ENCODE data around the gene IFNLR1.

Gene IFNLR1

DNA sequence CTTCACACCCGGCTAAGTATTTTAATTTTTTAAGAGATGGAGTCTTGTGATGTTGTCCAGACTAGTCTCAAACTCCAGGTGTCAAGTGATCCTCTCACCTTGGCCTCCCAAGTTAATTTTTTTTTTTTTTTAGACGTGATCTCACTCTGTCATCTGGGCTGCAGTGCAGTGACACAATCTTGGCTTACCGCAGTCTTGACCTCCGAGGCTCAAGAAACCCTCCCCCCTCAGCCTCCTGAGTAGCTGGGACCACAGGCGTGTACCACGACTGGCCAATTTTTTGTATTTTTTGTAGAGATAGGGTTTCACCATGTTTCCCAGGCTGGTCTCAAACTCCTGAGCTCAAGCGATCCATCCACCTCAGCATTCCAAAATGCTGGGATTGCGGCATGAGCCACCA is 11.7 kb upstream of the IFNLR1 start:
- Histone ChIP-seq H3K4me3 (replicated peaks; ENCODE audit: low read depth, low read length) (no peak overlapping the region), H3K27me3 (replicated peaks; ENCODE audit: control insufficient read depth, insufficient read depth, low read length) (no peaks in the 10 kb centered on the region), H3K36me3 (ENCODE audit: control insufficient read depth, insufficient read depth, low read length) (no peaks in the 10 kb centered on the region)
- no peak for DNase-seq (ENCODE audit: extremely low read depth, insufficient read length)
- TF ChIP-seq, protein P1, sequence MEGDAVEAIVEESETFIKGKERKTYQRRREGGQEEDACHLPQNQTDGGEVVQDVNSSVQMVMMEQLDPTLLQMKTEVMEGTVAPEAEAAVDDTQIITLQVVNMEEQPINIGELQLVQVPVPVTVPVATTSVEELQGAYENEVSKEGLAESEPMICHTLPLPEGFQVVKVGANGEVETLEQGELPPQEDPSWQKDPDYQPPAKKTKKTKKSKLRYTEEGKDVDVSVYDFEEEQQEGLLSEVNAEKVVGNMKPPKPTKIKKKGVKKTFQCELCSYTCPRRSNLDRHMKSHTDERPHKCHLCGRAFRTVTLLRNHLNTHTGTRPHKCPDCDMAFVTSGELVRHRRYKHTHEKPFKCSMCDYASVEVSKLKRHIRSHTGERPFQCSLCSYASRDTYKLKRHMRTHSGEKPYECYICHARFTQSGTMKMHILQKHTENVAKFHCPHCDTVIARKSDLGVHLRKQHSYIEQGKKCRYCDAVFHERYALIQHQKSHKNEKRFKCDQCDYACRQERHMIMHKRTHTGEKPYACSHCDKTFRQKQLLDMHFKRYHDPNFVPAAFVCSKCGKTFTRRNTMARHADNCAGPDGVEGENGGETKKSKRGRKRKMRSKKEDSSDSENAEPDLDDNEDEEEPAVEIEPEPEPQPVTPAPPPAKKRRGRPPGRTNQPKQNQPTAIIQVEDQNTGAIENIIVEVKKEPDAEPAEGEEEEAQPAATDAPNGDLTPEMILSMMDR (IDR thresholded peaks at IDR 0.05; ENCODE audit: insufficient read depth, low read length, poor library complexity, severe bottlenecking) = no peak

DNA sequence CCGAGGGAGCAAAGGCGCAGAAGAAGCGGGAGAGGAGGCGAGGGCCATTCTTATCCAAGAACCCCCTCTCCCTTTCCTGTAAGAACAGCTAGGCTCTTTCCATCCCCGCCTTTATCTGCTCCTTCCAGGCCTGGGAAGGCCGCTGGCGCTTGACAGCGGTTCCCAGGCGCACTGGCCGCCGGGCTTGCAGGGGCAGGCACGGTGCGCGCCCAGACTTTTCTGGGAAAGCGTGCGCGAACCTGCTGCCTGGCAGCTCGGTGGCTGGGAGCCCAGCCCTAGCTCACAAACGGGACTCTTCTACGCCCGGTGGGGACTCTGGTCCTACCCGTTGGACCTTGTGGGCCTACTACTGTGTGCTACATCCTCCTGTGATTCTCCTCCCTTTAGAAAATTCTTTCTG is 8.8 kb upstream of the IFNLR1 start:
- H3K36me3 ChIP-seq (ENCODE audit: control insufficient read depth, insufficient read depth, low read length) = no peaks in the 10 kb centered on the region

DNA sequence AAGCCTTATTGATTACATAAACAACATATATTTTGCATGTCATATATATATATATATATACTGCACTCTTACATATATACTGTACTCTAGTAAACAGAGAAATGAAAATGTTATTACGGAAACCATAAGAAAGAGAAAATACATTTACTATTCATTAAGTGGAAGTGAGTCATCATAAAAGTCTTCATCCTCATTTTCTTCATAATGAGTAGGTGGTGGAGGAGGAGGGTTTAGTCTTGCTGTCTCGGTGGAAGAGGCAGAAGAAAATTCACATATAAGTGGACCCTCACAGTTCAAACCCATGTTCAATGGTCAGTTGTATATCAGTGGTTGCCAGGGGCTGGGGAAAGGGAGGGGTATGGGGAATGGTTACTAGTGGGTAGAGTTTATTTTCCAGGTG is 8.0 kb upstream of the IFNLR1 start:
- H3K36me3 ChIP-seq (ENCODE audit: control insufficient read depth, insufficient read depth, low read length) = no peaks in the 10 kb centered on the region
- no peak overlapping the region for H3K4me3 ChIP-seq (replicated peaks; ENCODE audit: low read depth, low read length)
- DNase-seq (ENCODE audit: extremely low read depth, insufficient read length) = no peak
- TF ChIP-seq, protein P1 (IDR thresholded peaks at IDR 0.05; ENCODE audit: insufficient read depth, low read length, poor library complexity, severe bottlenecking) = no peak
- no peaks in the 10 kb centered on the region for H3K27me3 ChIP-seq (replicated peaks; ENCODE audit: control insufficient read depth, insufficient read depth, low read length)

More for the DNA sequence above, 8.8 kb upstream of the IFNLR1 start:
- Histone ChIP-seq H3K27me3 (replicated peaks; ENCODE audit: control insufficient read depth, insufficient read depth, low read length) (no peaks in the 10 kb centered on the region), H3K4me3 (replicated peaks; ENCODE audit: low read depth, low read length) (no peak overlapping the region)
- TF ChIP-seq, protein P1 (IDR thresholded peaks at IDR 0.05; ENCODE audit: insufficient read depth, low read length, poor library complexity, severe bottlenecking) = no peak
- DNase-seq (ENCODE audit: extremely low read depth, insufficient read length) = no peak

DNA sequence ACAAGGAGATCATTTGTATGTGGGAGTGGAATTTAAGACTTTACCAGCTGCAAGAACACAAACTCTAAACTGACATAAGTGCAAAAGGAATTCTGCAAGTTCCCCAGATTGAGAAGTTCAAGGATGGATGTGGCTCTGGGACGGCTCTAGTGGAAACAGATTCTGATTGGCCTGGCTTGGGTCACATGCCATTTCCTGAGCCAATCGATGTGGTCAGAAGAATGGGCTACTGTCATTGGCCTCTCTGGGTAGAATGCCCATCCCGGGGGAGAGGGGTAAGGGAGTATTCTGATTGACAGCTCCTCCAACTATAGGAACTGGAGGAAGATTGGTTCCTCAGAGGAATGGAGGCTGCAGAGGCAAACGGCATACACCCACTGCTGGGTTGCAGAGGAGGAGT is 6.0 kb upstream of the IFNLR1 start:
- DNase-seq (ENCODE audit: extremely low read depth, insufficient read length) = no peak

DNA sequence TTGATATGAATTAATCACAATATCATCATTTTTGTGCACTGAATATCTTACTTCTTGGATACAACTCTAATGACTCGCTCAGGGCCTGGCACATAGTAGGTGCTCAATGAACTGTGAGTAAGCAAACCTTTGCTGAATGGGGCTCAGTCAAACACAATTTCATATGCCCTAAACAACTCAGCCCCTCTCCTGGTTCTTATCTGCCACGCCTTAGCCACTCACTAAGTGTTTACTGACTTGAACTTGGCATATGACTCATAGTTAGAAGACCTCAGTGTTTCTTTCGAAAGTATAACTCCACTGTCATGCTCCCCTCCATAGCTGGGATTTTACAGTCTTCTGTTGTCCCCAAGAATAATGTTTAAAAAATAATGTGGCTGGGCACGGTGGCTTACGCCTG is 4.8 kb upstream of the IFNLR1 start:
- Histone ChIP-seq H3K4me3 (replicated peaks; ENCODE audit: low read depth, low read length) (no peak overlapping the region), H3K36me3 (ENCODE audit: control insufficient read depth, insufficient read depth, low read length) (no peaks in the 10 kb centered on the region), H3K27me3 (replicated peaks; ENCODE audit: control insufficient read depth, insufficient read depth, low read length) (no peaks in the 10 kb centered on the region)
- peak; percentile 74 for DNase-seq (ENCODE audit: extremely low read depth, insufficient read length)
- TF ChIP-seq, protein P1 (IDR thresholded peaks at IDR 0.05; ENCODE audit: insufficient read depth, low read length, poor library complexity, severe bottlenecking) = no peak

More for the DNA sequence above, 6.0 kb upstream of the IFNLR1 start:
- TF ChIP-seq, protein P1 (IDR thresholded peaks at IDR 0.05; ENCODE audit: insufficient read depth, low read length, poor library complexity, severe bottlenecking) = no peak
- Histone ChIP-seq H3K36me3 (ENCODE audit: control insufficient read depth, insufficient read depth, low read length) (no peaks in the 10 kb centered on the region), H3K4me3 (replicated peaks; ENCODE audit: low read depth, low read length) (no peak overlapping the region), H3K27me3 (replicated peaks; ENCODE audit: control insufficient read depth, insufficient read depth, low read length) (no peaks in the 10 kb centered on the region)

DNA sequence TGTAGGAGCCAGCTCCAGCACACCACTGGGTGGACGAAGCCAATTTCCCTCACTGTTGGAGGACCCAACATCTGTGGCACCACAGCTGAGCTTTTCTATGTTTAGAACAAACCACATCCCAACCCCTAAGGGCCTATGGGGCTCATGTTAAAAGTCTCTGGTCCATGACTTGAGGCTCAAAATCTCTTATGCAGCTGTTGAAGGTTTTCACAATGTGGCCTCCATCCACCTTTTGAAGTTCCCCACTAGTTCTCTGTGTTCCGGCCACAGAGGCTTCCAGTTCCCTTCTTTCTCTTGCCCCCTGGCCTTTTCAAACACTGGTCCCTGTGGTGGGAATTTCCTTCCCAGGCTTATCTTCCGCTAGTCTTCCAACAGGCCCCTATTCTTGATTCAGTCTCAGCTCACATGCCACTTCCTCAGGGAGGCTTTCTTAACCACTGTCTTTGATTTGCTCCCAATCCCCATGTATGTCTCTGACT is 3.9 kb upstream of the IFNLR1 start:
- Histone ChIP-seq H3K4me3 (replicated peaks; ENCODE audit: low read depth, low read length) (no peak overlapping the region), H3K36me3 (ENCODE audit: control insufficient read depth, insufficient read depth, low read length) (no peaks in the 10 kb centered on the region), H3K27me3 (replicated peaks; ENCODE audit: control insufficient read depth, insufficient read depth, low read length) (no peaks in the 10 kb centered on the region)
- DNase-seq (ENCODE audit: extremely low read depth, insufficient read length) = peak; percentile 72
- TF ChIP-seq, protein P1 (IDR thresholded peaks at IDR 0.05; ENCODE audit: insufficient read depth, low read length, poor library complexity, severe bottlenecking) = no peak
